H1 (cell line): ENCODE results near the gene TFB2M. TPM values are rescaled to one million over a fixed set of nuclear protein-coding genes. Genes with fewer than 3 reads are reported as not detected.

Experiments
- CTCF ChIA-PET: fragments of 300-600 bp; sonication (Branson Sonifier 250); formaldehyde crosslinking; loops from one replicate; lab custom pipeline; 2021; ENCODE audit not compliant: partially characterized antibody; lab: Charles Lee
- POLR2A ChIA-PET: fragments of 300-600 bp; sonication (Branson Sonifier 250); formaldehyde crosslinking; loops from one replicate; lab custom pipeline; 2021; ENCODE audit warnings: inconsistent platforms; ENCODE audit not compliant: partially characterized antibody; lab: Charles Lee
- DNase-seq, 2 experiments: peaks; one replicate each; pipeline versions ENCODE4 v3.0.0 to v3.0.0-alpha.2; 2010 to 2022; ENCODE audit warnings: low spot score in 2 of 2, low read depth in 1 of 2, mixed read lengths in 1 of 2
- FAIRE-seq: peaks from 2 replicates; lab custom pipeline; 2011; peaks lifted over from hg19 to GRCh38; lab: Jason Lieb, UNC
- H2AFZ ChIP-seq: 2 replicates; pipeline ENCODE4 v1.8.1; 2012; ENCODE audit warnings: low read length, inconsistent platforms
- H2AK5ac ChIP-seq: 2 replicates; pipeline ENCODE4 v1.6.1; 2013; ENCODE audit warnings: low read depth, low read length
- H2BK120ac ChIP-seq: replicated peaks from 2 replicates; pipeline ENCODE3; 2013; ENCODE audit warnings: low read depth, low read length, inconsistent platforms
- H2BK12ac ChIP-seq: 2 replicates; pipeline ENCODE4 v1.6.1; 2013; ENCODE audit warnings: low read depth, low read length
- H2BK15ac ChIP-seq: 2 replicates; pipeline ENCODE4 v1.6.1; 2013; ENCODE audit warnings: low read length
- H2BK20ac ChIP-seq: 2 replicates; pipeline ENCODE4 v1.6.1; 2013; ENCODE audit warnings: low read length
- H2BK5ac ChIP-seq: 2 replicates; pipeline ENCODE4 v1.6.1; 2013; ENCODE audit warnings: low read depth, low read length
- H3K14ac ChIP-seq: 2 replicates; pipeline ENCODE4 v1.6.1; 2013; ENCODE audit warnings: inconsistent platforms; ENCODE audit not compliant: insufficient read length
- H3K18ac ChIP-seq: 2 replicates; pipeline ENCODE4 v1.6.1; 2013; ENCODE audit warnings: low read length; ENCODE audit errors: extremely low read depth
- H3K23ac ChIP-seq: 2 replicates; pipeline ENCODE4 v1.6.1; 2013; ENCODE audit warnings: inconsistent platforms; ENCODE audit not compliant: insufficient read length
- H3K23me2 ChIP-seq: 2 replicates; pipeline ENCODE4 v1.6.1; 2013; ENCODE audit warnings: low read depth, low read length
- H3K27ac ChIP-seq: 2 replicates; pipeline ENCODE4 v1.6.1; 2011; ENCODE audit warnings: low read depth, low read length, inconsistent platforms
- H3K27me3 ChIP-seq, 4 experiments: replicated peaks in 1 of 4; 1 replicate in 1 of 4; 2 replicates in 3 of 4; pipeline versions ENCODE4 v1.6.1 to v1.8.1; 2011 to 2013; ENCODE audit warnings: low read length in 3 of 4, mild to moderate bottlenecking in 3 of 4, inconsistent platforms in 2 of 4, mixed read lengths in 2 of 4, moderate library complexity in 1 of 4; ENCODE audit not compliant: control insufficient read depth in 3 of 4, insufficient read depth in 3 of 4; ENCODE audit errors: extremely low read depth in 1 of 4
- H3K36me3 ChIP-seq, 4 experiments: 2 replicates each; pipeline versions ENCODE4 v1.6.1 to v1.8.1; 2011 to 2013; ENCODE audit warnings: mild to moderate bottlenecking in 4 of 4, low read length in 3 of 4, moderate library complexity in 2 of 4, control low read depth in 1 of 4, inconsistent platforms in 1 of 4; ENCODE audit not compliant: insufficient read depth in 4 of 4, control insufficient read depth in 2 of 4
- H3K4ac ChIP-seq: replicated peaks from 2 replicates; pipeline ENCODE3; 2013; ENCODE audit warnings: low read length, low read depth, mixed read lengths, inconsistent platforms; ENCODE audit not compliant: insufficient read length
- H3K4me1 ChIP-seq, 4 experiments: replicated peaks in 1 of 4; 1 replicate in 1 of 4; 2 replicates in 3 of 4; pipeline versions ENCODE4 v1.6.1 to v1.8.1; 2011 to 2013; ENCODE audit warnings: low read length in 3 of 4, inconsistent platforms in 2 of 4, mixed read lengths in 1 of 4; ENCODE audit not compliant: insufficient read depth in 4 of 4, control insufficient read depth in 3 of 4
- H3K4me2 ChIP-seq, 2 experiments: 2 replicates each; pipeline versions ENCODE4 v1.6.1 to v1.8.1; 2011 to 2013; ENCODE audit warnings: low read depth in 2 of 2, low read length in 2 of 2, control low read depth in 1 of 2, inconsistent platforms in 1 of 2, mild to moderate bottlenecking in 1 of 2; ENCODE audit not compliant: insufficient read depth in 1 of 2
- H3K4me3 ChIP-seq, 4 experiments: fragments of 200-600, 300-600 bp in 1 of 4; sonication (generic), shearing (Covaris generic), sonication (Bioruptor Twin) in 1 of 4; 2 replicates each; pipeline versions ENCODE4 v1.5.1 to v1.8.1; 2011 to 2016; ENCODE audit warnings: low read length in 4 of 4, low read depth in 3 of 4, control low read depth in 2 of 4, inconsistent platforms in 2 of 4, mild to moderate bottlenecking in 2 of 4, mixed read lengths in 1 of 4, moderate library complexity in 1 of 4; ENCODE audit not compliant: insufficient read depth in 2 of 4; ENCODE audit errors: extremely low read depth in 1 of 4
- H3K56ac ChIP-seq: replicated peaks from 2 replicates; pipeline ENCODE3; 2013; ENCODE audit warnings: low read depth, mild to moderate bottlenecking, mixed read lengths, low read length, inconsistent platforms; ENCODE audit not compliant: insufficient read length
- H3K79me1 ChIP-seq: 2 replicates; pipeline ENCODE4 v1.6.1; 2013; ENCODE audit warnings: low read depth, low read length, control low read depth
- H3K79me2 ChIP-seq, 2 experiments: 2 replicates each; pipeline versions ENCODE4 v1.6.1 to v1.8.1; 2012 to 2013; ENCODE audit warnings: low read length in 2 of 2, mild to moderate bottlenecking in 2 of 2, inconsistent platforms in 1 of 2; ENCODE audit not compliant: insufficient read depth in 2 of 2, control insufficient read depth in 1 of 2
- H3K9ac ChIP-seq, 4 experiments: replicated peaks in 1 of 4; 1 replicate in 1 of 4; 2 replicates in 3 of 4; pipeline versions ENCODE4 v1.6.1 to v1.8.1; 2011 to 2013; ENCODE audit warnings: low read depth in 3 of 4, low read length in 3 of 4, control low read depth in 2 of 4, mild to moderate bottlenecking in 2 of 4, moderate library complexity in 2 of 4, inconsistent platforms in 1 of 4; ENCODE audit errors: extremely low read depth in 1 of 4
- H3K9me3 ChIP-seq, 2 experiments: 2 replicates each; pipeline versions ENCODE4 v1.6.1 to v1.8.1; 2012 to 2013; ENCODE audit warnings: mild to moderate bottlenecking in 2 of 2, moderate library complexity in 2 of 2, control low read depth in 1 of 2, inconsistent platforms in 1 of 2, low read depth in 1 of 2, low read length in 1 of 2, mixed read lengths in 1 of 2; ENCODE audit not compliant: insufficient read depth in 2 of 2
- H4K20me1 ChIP-seq, 2 experiments: replicated peaks in 1 of 2; 2 replicates each; pipeline versions ENCODE3 to v1.8.1; 2011 to 2013; ENCODE audit warnings: inconsistent platforms in 2 of 2, low read length in 2 of 2, mild to moderate bottlenecking in 1 of 2; ENCODE audit not compliant: insufficient read depth in 2 of 2, control insufficient read depth in 1 of 2
- H4K5ac ChIP-seq: 2 replicates; pipeline ENCODE4 v1.6.1; 2013; ENCODE audit warnings: low read length, low read depth, mixed read lengths, inconsistent platforms; ENCODE audit not compliant: insufficient read length
- H4K8ac ChIP-seq: 2 replicates; pipeline ENCODE4 v1.8.0; 2013; ENCODE audit warnings: mild to moderate bottlenecking, moderate library complexity, low read length, inconsistent platforms; ENCODE audit not compliant: insufficient read depth; ENCODE audit errors: extremely low read depth
- H4K91ac ChIP-seq: replicated peaks from 2 replicates; pipeline ENCODE3; 2013; ENCODE audit warnings: low read length, mixed read lengths, inconsistent platforms; ENCODE audit not compliant: insufficient read length
- RXRA ChIP-seq: IDR thresholded peaks from 2 replicates; pipeline ENCODE4 v1.6.1; 2011; ENCODE audit warnings: low read depth, mild to moderate bottlenecking, low read length, moderate library complexity; ENCODE audit not compliant: insufficient read depth
- SIRT6 ChIP-seq: IDR thresholded peaks from one replicate; pipeline ENCODE4 v1.7.1; 2012; ENCODE audit warnings: low read length, inconsistent platforms
- SP4 ChIP-seq: IDR thresholded peaks from 2 replicates; pipeline ENCODE4 v1.6.1; 2012; ENCODE audit warnings: low read length, inconsistent platforms
- WGBS, 2 experiments: shearing (Covaris generic) in 1 of 2; methylation state at CpG; one replicate each; pipeline versions ENCODE4 v1.1.6 to v1.1.7; 2013 to 2015; ENCODE audit warnings: low lambda C conversion rate in 2 of 2, mixed read lengths in 2 of 2, inconsistent platforms in 1 of 2, low coverage in 1 of 2, missing lambda C conversion rate in 1 of 2; ENCODE audit not compliant: insufficient replicate concordance in 2 of 2, insufficient coverage in 1 of 2, insufficient read length in 1 of 2; ENCODE audit errors: extremely low coverage in 1 of 2, missing lambda C conversion rate in 1 of 2; 5-methylcytosine and 5-hydroxymethylcytosine counted together
- polyA plus RNA-seq, 7 experiments: library from polyadenylated mRNA; depleted of rRNA in 3 of 7; stranded (reverse) in 5 of 7; unstranded in 2 of 7; fragments of >200 nt in 5 of 7; fragments of 200-250 nt in 2 of 7; gene quantifications; 1 replicate in 5 of 7; 2 replicates in 1 of 7; 4 replicates in 1 of 7; pipeline versions ENCODE4 v1.2.1 to v1.2.3, GENCODE V29; 2011 to 2013; ENCODE audit warnings: missing spikeins in 2 of 7, mixed read lengths in 2 of 7
- total RNA-seq: library from RNA; stranded (reverse); fragmentation: NEBNext Ultra II Directional; extraction: Animal tissue kit (Norgen Biotek cat#: 25700); gene quantifications from 2 replicates; pipeline ENCODE4 v1.2.1, GENCODE V29; 2021
- TF ChIP-seq, protein P1 (sequence below): IDR thresholded peaks from 2 replicates; pipeline ENCODE4 v1.6.1; 2012; ENCODE audit warnings: inconsistent platforms

TFB2M gene
- total and polyA plus RNA-seq, 2 of the 8 experiments (the other 6 are each of a cell fraction or from before 2014, with no cell fraction given), result 10.4 to 22.0 TPM

GRCh38 chr1:246516126-246516525, 49.9 kb downstream of the TFB2M start:
- Histone ChIP-seq H3K56ac (no peak overlapping the region), H3K4me2 (no peak overlapping the region), H3K4ac (no peak overlapping the region), H4K5ac (no peak overlapping the region), H2BK5ac (no peak overlapping the region), H2AK5ac (no peak overlapping the region), H3K79me1 (no peaks in the 10 kb centered on the region), H2BK120ac (no peak overlapping the region), H4K91ac (no peak overlapping the region), H4K8ac (no peak overlapping the region), H3K14ac (no peak overlapping the region), H3K27me3 (no peaks in the 10 kb centered on the region), H2AFZ (no peak overlapping the region), H2BK15ac (no peak overlapping the region), H3K36me3 (no peaks in the 10 kb centered on the region), H4K20me1 (no peaks in the 10 kb centered on the region), H3K9ac (no peak overlapping the region), H3K79me2 (no peaks in the 10 kb centered on the region), H3K18ac (no peak overlapping the region), H3K4me1 (no peaks in the 10 kb centered on the region), H2BK12ac (no peak overlapping the region), H3K23ac (no peak overlapping the region), H3K23me2 (no peaks in the 10 kb centered on the region), H2BK20ac (no peak overlapping the region), H3K9me3 (no peaks in the 10 kb centered on the region; a peak in 1 of 4 replicates), H3K4me3 (no peak overlapping the region), H3K27ac (no peak overlapping the region)
- ChIA-PET CTCF (interaction anchor here (1.9 kb wide), 1 partner anchor 14 kb away, joined by 4 read pairs; no protein-coding TSS in a partner anchor), POLR2A (no interaction called here)
- no peak for FAIRE-seq
- 87% methylated on average over 7 of the region's 10 CpGs; no CpG with 5 or more reads in 1 of the 2 experiments for WGBS, 2 experiments
- TF ChIP-seq SIRT6 (no peak), SP4 (no peak), RXRA (no peak)
- TF ChIP-seq, protein P1, sequence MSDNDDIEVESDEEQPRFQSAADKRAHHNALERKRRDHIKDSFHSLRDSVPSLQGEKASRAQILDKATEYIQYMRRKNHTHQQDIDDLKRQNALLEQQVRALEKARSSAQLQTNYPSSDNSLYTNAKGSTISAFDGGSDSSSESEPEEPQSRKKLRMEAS, result no peak
- no peak for DNase-seq
